IPS-20b (cell line): ENCODE results near the gene GAS7.

ENCODE experiments used
- H3K27ac ChIP-seq: one replicate; pipeline ENCODE4 v1.5.1; 2013; ENCODE audit warnings: low read length
- H3K27me3 ChIP-seq: 2 replicates; pipeline ENCODE4 v1.6.1; 2013; ENCODE audit warnings: mild to moderate bottlenecking, low read length, inconsistent platforms; ENCODE audit not compliant: insufficient read depth
- H3K36me3 ChIP-seq: 2 replicates; pipeline ENCODE4 v1.6.1; 2013; ENCODE audit warnings: low read depth, mild to moderate bottlenecking, inconsistent platforms, low read length, moderate library complexity; ENCODE audit not compliant: insufficient read depth
- H3K4me1 ChIP-seq: 2 replicates; pipeline ENCODE4 v1.6.1; 2013; ENCODE audit warnings: mild to moderate bottlenecking, control low read depth, inconsistent platforms, low read length, moderate library complexity; ENCODE audit not compliant: insufficient read depth
- H3K4me3 ChIP-seq: 2 replicates; pipeline ENCODE4 v1.5.1; 2013; ENCODE audit warnings: mild to moderate bottlenecking, low read length, inconsistent platforms
- H3K9ac ChIP-seq: 2 replicates; pipeline ENCODE4 v1.6.1; 2013; ENCODE audit warnings: low read depth, mild to moderate bottlenecking, inconsistent platforms, low read length, moderate library complexity
- H3K9me3 ChIP-seq: 2 replicates; pipeline ENCODE4 v1.6.1; 2013; ENCODE audit warnings: mild to moderate bottlenecking, low read depth, low read length, inconsistent platforms; ENCODE audit not compliant: insufficient read depth

GAS7 gene

GRCh38 chr17:9904277-9905077 lies 293.9 kb downstream of the GAS7 start:
- Histone ChIP-seq H3K4me1 (0 out of 2 replicates have a peak, but pooled peaks cover 3% of the 10 kb centered on the region), H3K9ac (no peak overlapping the region), H3K36me3 (no peaks in the 10 kb centered on the region), H3K9me3 (no peaks in the 10 kb centered on the region), H3K27ac (no peak overlapping the region), H3K4me3 (no peak overlapping the region), H3K27me3 (no peaks in the 10 kb centered on the region)

GRCh38 chr17:9902120-9902519 lies 296.3 kb downstream of the GAS7 start:
- H3K9ac ChIP-seq, result no peak overlapping the region
- H3K9me3 ChIP-seq, result no peaks in the 10 kb centered on the region
- 0 out of 2 replicates have a peak, but pooled peaks cover 3% of the 10 kb centered on the region for H3K4me1 ChIP-seq
- H3K4me3 ChIP-seq, result no peak overlapping the region
- no peak overlapping the region for H3K27ac ChIP-seq
- H3K36me3 ChIP-seq, result no peaks in the 10 kb centered on the region
- no peaks in the 10 kb centered on the region for H3K27me3 ChIP-seq

- H3K9me3 ChIP-seq, result no peaks in the 10 kb centered on the region
- no peaks in the 10 kb centered on the region for H3K36me3 ChIP-seq
- H3K4me1 ChIP-seq, result 0 out of 2 replicates have a peak, but pooled peaks cover 3% of the 10 kb centered on the region
- no peak overlapping the region for H3K9ac ChIP-seq
- H3K4me3 ChIP-seq, result no peak overlapping the region
- no peaks in the 10 kb centered on the region for H3K27me3 ChIP-seq
- no peak overlapping the region for H3K27ac ChIP-seq
Measured at GRCh38 chr17:9900784-9901183, 297.6 kb downstream of the GAS7 start.

DNA sequence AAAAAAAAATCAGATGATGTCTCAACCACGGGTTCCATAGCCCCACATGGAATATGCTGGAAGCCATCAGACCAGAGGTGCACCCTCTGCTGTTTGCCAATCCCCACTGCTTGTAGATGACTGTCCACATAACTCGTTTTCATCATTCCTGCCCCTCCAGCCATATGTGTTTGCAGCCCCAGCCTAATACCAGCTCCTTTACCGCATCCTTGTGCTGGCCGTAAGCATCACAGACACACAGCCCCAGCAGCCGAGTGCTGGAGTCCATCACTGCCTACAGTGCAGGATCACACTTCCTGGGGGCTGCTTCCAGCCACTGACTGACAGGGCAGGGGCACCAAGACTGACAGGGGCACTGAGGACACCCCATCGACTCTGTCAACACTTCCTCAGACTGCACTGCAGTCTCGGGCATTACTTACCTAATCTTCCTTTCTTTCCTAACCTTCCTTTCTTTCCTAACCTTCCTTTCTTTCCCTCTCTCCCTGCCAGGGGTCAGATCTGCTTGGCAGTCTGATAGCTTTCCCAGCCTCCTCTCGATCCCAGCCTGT lies 298.3 kb downstream of the GAS7 start:
- Histone ChIP-seq H3K27ac (no peak overlapping the region), H3K27me3 (no peaks in the 10 kb centered on the region), H3K9me3 (no peaks in the 10 kb centered on the region), H3K4me3 (no peak overlapping the region), H3K4me1 (0 out of 2 replicates have a peak, but pooled peaks cover 3% of the 10 kb centered on the region), H3K36me3 (no peaks in the 10 kb centered on the region), H3K9ac (no peak overlapping the region)

GRCh38 chr17:9899280-9900043 lies 298.9 kb downstream of the GAS7 start:
- no peaks in the 10 kb centered on the region for H3K36me3 ChIP-seq
- no peak overlapping the region for H3K9ac ChIP-seq
- no peak overlapping the region for H3K4me3 ChIP-seq
- no peak overlapping the region for H3K27ac ChIP-seq
- 0 out of 2 replicates have a peak, but pooled peaks cover 3% of the 10 kb centered on the region for H3K4me1 ChIP-seq
- H3K9me3 ChIP-seq, result no peaks in the 10 kb centered on the region
- no peaks in the 10 kb centered on the region for H3K27me3 ChIP-seq

GRCh38 chr17:9898812-9899211 lies 299.6 kb downstream of the GAS7 start:
- Histone ChIP-seq H3K27ac (no peak overlapping the region), H3K9me3 (no peaks in the 10 kb centered on the region), H3K9ac (no peak overlapping the region), H3K4me1 (0 out of 2 replicates have a peak, but pooled peaks cover 3% of the 10 kb centered on the region), H3K36me3 (no peaks in the 10 kb centered on the region), H3K4me3 (no peak overlapping the region), H3K27me3 (no peaks in the 10 kb centered on the region)

DNA sequence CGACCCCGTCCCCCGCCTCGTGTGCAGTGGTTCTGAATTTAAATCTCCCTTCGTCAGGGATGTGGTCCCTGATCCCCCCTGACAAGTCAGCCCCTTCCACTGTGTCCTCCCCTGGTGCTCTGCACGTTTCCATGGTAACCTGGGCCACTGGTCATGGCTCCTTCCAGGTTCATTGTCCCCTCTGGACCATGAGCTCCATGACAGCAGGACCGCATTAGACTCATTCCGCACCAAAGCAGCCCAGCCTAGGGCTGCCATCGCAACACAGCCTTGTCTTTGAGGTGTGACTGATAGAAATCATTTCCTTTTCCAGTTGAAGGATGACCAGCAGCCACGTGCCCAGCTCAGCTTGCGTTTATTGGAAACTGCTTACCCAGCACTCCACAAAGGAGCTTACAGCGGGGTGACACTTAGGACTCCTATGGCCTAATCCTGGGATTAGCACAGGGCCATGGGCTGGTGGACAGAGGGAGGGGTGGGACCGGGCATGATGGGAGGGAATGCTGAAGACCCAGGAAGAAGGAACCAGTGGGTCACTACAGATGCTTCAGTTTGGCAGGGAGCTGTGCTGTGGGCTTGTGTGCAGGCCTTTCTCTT lies 300.9 kb downstream of the GAS7 start:
- no peak overlapping the region for H3K27ac ChIP-seq
- no peak overlapping the region for H3K9ac ChIP-seq
- no peaks in the 10 kb centered on the region for H3K27me3 ChIP-seq
- H3K4me1 ChIP-seq, result 0 out of 2 replicates have a peak, but pooled peaks cover 3% of the 10 kb centered on the region
- H3K9me3 ChIP-seq, result no peaks in the 10 kb centered on the region
- no peaks in the 10 kb centered on the region for H3K36me3 ChIP-seq
- no peak overlapping the region for H3K4me3 ChIP-seq

GRCh38 chr17:9895923-9896322 lies 302.5 kb downstream of the GAS7 start:
- no peaks in the 10 kb centered on the region for H3K36me3 ChIP-seq
- H3K4me3 ChIP-seq, result no peak overlapping the region
- no peaks in the 10 kb centered on the region for H3K4me1 ChIP-seq
- no peak overlapping the region for H3K9ac ChIP-seq
- H3K27ac ChIP-seq, result no peak overlapping the region
- no peaks in the 10 kb centered on the region for H3K9me3 ChIP-seq
- no peaks in the 10 kb centered on the region for H3K27me3 ChIP-seq

DNA sequence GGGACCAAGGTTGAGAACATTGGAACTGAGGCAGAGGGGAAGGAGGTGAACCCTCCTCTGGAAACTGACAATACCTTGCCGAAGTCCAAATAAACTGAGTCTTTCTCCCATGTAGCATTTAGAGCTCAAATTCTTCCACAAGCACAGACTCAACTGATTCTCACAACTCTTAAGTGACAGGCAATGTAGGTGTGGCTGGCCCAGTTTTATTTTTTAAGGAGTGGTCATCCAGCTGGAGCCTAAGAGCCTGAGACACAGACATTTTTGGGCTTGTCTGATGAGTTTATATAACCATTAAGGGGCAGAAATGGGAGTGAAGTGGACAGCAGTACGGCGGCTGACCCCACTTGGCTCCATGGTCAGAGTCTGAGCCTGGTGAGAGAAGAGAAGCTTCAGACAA lies 304.2 kb downstream of the GAS7 start:
- Histone ChIP-seq H3K27ac (no peak overlapping the region), H3K4me1 (no peaks in the 10 kb centered on the region)

DNA sequence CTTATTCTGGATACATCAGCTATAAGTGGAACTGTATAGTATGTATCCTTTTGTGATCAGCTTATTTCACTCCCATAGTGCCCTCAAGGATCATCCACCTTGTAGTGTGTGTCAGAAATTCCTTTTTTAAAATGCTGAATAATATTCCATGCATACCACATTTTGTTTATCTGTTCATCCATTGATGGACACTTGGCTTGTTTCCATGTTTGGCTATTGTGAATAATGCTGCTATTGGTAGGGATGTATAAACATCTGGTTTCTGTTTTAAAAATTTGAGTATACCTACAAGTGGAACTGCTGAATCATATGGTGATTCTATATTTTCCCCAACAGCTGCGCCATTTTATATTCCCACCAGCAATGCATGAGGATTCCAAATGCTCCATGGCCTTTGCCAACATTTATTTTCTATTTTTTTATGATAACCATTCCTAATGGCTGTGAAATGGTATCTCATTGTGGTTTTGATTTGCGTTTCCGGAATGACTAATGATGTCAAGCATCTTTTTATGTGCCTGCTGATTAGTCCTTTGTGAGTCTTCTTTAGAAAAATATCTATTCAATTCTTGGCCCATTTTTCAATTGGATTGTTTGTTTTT lies 304.9 kb downstream of the GAS7 start:
- Histone ChIP-seq H3K4me3 (no peak overlapping the region), H3K36me3 (no peaks in the 10 kb centered on the region), H3K27me3 (no peaks in the 10 kb centered on the region), H3K4me1 (no peaks in the 10 kb centered on the region), H3K27ac (no peak overlapping the region), H3K9ac (no peak overlapping the region), H3K9me3 (no peaks in the 10 kb centered on the region)

More for the DNA sequence above, 304.2 kb downstream of the GAS7 start:
- Histone ChIP-seq H3K27me3 (no peaks in the 10 kb centered on the region), H3K4me3 (no peak overlapping the region), H3K9me3 (no peaks in the 10 kb centered on the region), H3K9ac (no peak overlapping the region), H3K36me3 (no peaks in the 10 kb centered on the region)

GRCh38 chr17:9890124-9890523 lies 308.3 kb downstream of the GAS7 start:
- Histone ChIP-seq H3K9me3 (no peaks in the 10 kb centered on the region), H3K27me3 (no peaks in the 10 kb centered on the region), H3K4me3 (no peak overlapping the region), H3K9ac (no peak overlapping the region), H3K4me1 (no peaks in the 10 kb centered on the region), H3K36me3 (no peaks in the 10 kb centered on the region), H3K27ac (no peak overlapping the region)
